ENCODE data around the gene ABTB2.

- no peak for TF ChIP-seq CTCF (IDR thresholded peaks at IDR 0.05)
- TF ChIP-seq POLR2A (IDR thresholded peaks at IDR 0.05): no peak
Observed at GRCh38 chr11:34278175-34278574, 79.6 kb downstream of the ABTB2 start.
